B cell (primary cell): ENCODE results near the gene DSG3.

Experiments used
- CTCF ChIP-seq: fragments of 200-600 bp; IDR thresholded peaks from one replicate; pipeline ENCODE4 v1.8.0; 2022; ENCODE audit warnings: antibody characterized with exemption, mild to moderate bottlenecking
- EZH2 ChIP-seq: IDR thresholded peaks from 2 replicates; pipeline ENCODE4 v1.6.1; 2012; ENCODE audit warnings: borderline replicate concordance, low read depth, mild to moderate bottlenecking, moderate library complexity, low read length; ENCODE audit not compliant: insufficient read depth, poor library complexity, severe bottlenecking

GRCh38 chr18:31513189-31513935 lies 65.8 kb downstream of the DSG3 start:
- TF ChIP-seq CTCF = no peak
- no peak for TF ChIP-seq EZH2
